Nephron (organoid): ENCODE measurements around the gene ILDR2.

Experiments used
- H3K27ac Mint-ChIP-seq, 3 experiments: 2 replicates each; pipeline ENCODE4 v1.8.0; 2020; ENCODE audit warnings: mixed read lengths in 3 of 3, mild to moderate bottlenecking in 2 of 3, moderate library complexity in 1 of 3
- H3K27me3 Mint-ChIP-seq: 2 replicates; pipeline ENCODE4 v1.8.0; 2021; ENCODE audit warnings: low read depth, mild to moderate bottlenecking, moderate library complexity, mixed read lengths
- H3K36me3 Mint-ChIP-seq: 2 replicates; pipeline ENCODE4 v1.8.0; 2020; ENCODE audit warnings: low read depth, mixed read lengths
- H3K4me1 Mint-ChIP-seq: 2 replicates; pipeline ENCODE4 v1.8.0; 2020; ENCODE audit warnings: mixed read lengths
- H3K4me3 Mint-ChIP-seq, 3 experiments: 2 replicates each; pipeline ENCODE4 v1.8.0; 2020; ENCODE audit warnings: mild to moderate bottlenecking in 3 of 3, mixed read lengths in 3 of 3, moderate library complexity in 2 of 3
- H3K9me3 Mint-ChIP-seq: 2 replicates; pipeline ENCODE4 v1.8.0; 2020; ENCODE audit warnings: mixed read lengths
- TF ChIP-seq, protein P1 (sequence below), 3 experiments: fragments of 200-600 bp; sonication (generic); IDR thresholded peaks; one replicate each; pipeline ENCODE4 v1.5.0; 2021; ENCODE audit warnings: antibody characterized with exemption in 3 of 3; ENCODE audit not compliant: unreplicated experiment in 3 of 3

Gene ILDR2

DNA sequence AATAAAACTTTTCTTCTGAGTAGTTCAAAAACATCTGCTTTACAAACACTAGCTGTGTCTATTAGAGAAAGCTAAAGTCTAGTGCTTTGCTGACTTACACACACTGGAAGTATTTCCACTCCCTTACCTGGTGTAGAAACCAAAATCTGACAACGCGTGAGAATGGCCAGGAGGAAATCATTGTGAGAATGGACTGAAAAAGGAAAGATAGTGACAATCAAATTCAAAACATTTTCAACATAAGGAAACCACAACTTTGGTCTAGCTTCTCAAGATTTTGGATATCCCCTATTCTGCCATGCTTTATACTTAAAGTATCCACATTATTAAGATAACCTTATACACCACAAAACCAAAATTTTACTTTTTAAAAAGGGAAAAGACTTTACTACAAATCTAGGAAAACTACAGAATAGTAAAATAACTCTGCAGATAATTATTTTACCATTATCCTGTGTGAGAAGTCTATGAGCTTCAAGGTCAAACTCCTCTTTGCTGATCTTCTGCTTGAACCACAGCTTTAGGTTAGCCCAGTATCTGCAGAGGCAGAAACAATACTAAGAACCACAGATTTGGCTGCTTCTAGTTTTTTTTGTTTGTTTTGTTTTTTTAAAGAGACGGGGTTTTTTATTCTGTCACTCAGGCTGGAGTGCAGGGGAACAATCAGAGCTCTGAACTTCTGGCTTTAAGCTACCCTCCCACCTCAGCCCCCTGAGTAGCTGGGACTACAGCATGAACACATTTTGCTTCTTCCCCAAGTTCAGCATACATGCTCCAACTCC, 105.8 kb downstream of the ILDR2 start:
- TF ChIP-seq, protein P1, sequence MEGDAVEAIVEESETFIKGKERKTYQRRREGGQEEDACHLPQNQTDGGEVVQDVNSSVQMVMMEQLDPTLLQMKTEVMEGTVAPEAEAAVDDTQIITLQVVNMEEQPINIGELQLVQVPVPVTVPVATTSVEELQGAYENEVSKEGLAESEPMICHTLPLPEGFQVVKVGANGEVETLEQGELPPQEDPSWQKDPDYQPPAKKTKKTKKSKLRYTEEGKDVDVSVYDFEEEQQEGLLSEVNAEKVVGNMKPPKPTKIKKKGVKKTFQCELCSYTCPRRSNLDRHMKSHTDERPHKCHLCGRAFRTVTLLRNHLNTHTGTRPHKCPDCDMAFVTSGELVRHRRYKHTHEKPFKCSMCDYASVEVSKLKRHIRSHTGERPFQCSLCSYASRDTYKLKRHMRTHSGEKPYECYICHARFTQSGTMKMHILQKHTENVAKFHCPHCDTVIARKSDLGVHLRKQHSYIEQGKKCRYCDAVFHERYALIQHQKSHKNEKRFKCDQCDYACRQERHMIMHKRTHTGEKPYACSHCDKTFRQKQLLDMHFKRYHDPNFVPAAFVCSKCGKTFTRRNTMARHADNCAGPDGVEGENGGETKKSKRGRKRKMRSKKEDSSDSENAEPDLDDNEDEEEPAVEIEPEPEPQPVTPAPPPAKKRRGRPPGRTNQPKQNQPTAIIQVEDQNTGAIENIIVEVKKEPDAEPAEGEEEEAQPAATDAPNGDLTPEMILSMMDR (IDR thresholded peaks at IDR 0.05; ENCODE audit: unreplicated experiment in 3 of 3) = no peak
- H3K4me3 Mint-ChIP-seq = no peak overlapping the region
- H3K4me1 Mint-ChIP-seq = peaks cover 14% of the 10 kb centered on the region
- H3K9me3 Mint-ChIP-seq = no peaks in the 10 kb centered on the region
- no peaks in the 10 kb centered on the region for H3K27me3 Mint-ChIP-seq
- H3K27ac Mint-ChIP-seq = no peak overlapping the region
- H3K36me3 Mint-ChIP-seq = peaks cover 32% of the 10 kb centered on the region

DNA sequence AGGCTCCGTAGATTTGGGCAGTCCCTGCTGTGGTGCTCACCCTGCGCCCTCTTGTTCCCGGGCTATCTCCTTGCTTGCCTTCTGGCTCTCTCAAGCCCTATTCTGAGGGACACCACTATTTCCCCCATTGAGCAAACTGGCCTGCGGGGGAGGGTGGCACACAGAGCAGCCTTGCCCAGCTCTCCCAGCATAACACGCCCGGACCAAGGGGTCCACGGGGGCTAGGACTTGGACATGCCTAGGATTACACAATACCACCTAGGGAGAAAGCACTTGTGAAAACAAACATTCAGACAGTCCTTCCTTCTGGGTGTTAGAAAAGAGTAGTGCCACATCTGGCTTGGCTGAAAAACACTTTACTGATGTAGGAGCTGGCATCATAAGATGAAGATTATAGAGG, 106.7 kb downstream of the ILDR2 start:
- Mint-ChIP-seq H3K9me3 (no peaks in the 10 kb centered on the region), H3K36me3 (peaks cover 40% of the 10 kb centered on the region), H3K27ac (no peak overlapping the region), H3K4me1 (peaks cover 13% of the 10 kb centered on the region), H3K27me3 (no peaks in the 10 kb centered on the region), H3K4me3 (no peak overlapping the region)
- TF ChIP-seq, protein P1 (IDR thresholded peaks at IDR 0.05; ENCODE audit: unreplicated experiment in 3 of 3) = no peak

DNA sequence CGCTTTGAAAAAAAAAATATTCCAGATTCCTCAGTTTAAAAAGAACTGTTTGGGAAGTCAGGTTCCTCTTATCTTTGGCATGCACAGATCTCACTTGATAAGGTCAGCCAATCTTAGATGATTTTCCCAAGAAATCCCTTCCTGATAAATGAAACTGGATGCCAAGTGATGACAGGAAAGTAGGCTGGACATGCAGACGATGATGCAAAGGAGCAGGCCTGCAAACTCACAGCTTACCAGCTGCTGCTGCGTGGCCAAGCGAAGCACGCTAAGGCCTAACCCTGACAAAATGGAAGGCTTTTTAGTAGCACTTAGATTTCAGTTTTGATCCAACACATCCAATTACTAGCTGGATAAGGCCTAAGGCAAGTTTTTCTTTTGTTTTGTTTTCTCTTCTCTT, 109.4 kb downstream of the ILDR2 start:
- Mint-ChIP-seq H3K27ac (no peak overlapping the region), H3K27me3 (no peaks in the 10 kb centered on the region), H3K4me1 (no peaks in the 10 kb centered on the region), H3K4me3 (no peak overlapping the region), H3K9me3 (no peaks in the 10 kb centered on the region), H3K36me3 (peaks cover 53% of the 10 kb centered on the region)
- TF ChIP-seq, protein P1 (IDR thresholded peaks at IDR 0.05; ENCODE audit: unreplicated experiment in 3 of 3) = no peak

DNA sequence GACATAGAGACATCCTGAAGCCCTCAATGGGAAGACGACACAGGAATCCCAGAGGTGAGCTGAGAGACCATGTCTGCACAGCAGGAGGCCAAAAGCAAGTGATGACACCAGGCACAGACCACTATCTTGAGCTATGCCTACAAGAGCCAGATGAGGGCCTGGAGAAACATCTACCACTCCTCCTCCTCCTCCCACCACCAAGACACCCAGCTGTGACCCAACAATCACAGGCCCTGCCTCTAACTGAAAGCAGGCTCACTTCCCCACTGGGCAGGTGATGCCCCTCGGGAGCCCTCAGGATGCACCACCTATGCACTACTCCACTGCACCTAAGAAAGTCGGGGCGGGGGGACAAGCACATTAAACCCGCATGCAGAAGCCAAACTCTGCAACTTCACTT, 115.7 kb downstream of the ILDR2 start:
- H3K36me3 Mint-ChIP-seq = peaks cover 72% of the 10 kb centered on the region
- H3K4me3 Mint-ChIP-seq = no peak overlapping the region
- TF ChIP-seq, protein P1 (IDR thresholded peaks at IDR 0.05; ENCODE audit: unreplicated experiment in 3 of 3) = no peak
- no peaks in the 10 kb centered on the region for H3K9me3 Mint-ChIP-seq
- H3K27me3 Mint-ChIP-seq = no peaks in the 10 kb centered on the region
- H3K27ac Mint-ChIP-seq = no peak overlapping the region
- H3K4me1 Mint-ChIP-seq = no peaks in the 10 kb centered on the region

DNA sequence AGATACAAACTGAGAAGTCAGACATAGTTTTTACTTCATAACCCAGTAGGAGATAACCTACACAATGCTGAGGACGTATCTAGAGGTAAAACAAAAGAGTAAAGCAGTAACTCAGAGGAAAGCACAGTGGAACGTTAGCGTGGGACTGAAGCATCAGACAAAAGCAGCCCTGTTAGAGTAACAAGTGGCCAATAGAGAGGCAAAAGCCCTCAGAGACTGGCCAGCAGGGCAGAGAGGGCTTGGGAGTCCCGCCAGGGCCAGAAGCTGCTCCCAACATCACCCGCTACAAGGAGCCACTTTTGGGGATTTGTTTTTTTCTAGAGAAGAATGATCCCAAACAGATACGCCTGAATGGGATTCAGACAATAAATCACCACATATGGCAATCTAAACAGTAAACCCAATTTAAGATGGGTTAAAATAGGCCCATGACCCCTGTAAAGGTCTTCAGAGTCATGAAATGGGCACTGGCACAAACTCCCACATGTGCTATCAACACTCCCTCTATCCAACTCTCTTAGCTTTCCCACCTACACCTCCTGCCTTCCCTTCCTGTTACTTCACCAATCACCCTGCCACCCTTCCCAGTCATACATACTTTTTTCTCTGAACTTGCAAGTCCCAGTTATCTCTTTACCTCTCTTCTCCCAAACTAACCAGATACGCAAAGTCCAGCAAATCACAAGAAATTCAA, 116.5 kb downstream of the ILDR2 start:
- Mint-ChIP-seq H3K9me3 (no peaks in the 10 kb centered on the region), H3K36me3 (peaks cover 72% of the 10 kb centered on the region), H3K4me1 (no peaks in the 10 kb centered on the region), H3K27me3 (no peaks in the 10 kb centered on the region), H3K27ac (no peak overlapping the region), H3K4me3 (no peak overlapping the region)
- TF ChIP-seq, protein P1 (IDR thresholded peaks at IDR 0.05; ENCODE audit: unreplicated experiment in 3 of 3) = no peak
